AG09309 (cell line): ENCODE measurements around the gene ZFAND2B.

Experiments used
- DNase-seq: peaks from one replicate; pipeline ENCODE4 v3.0.0-alpha.2; 2010; ENCODE audit warnings: low read depth
- H3K4me3 ChIP-seq: 2 replicates; pipeline ENCODE4 v1.5.1; 2011; ENCODE audit warnings: mild to moderate bottlenecking, low read depth, low read length, moderate library complexity; ENCODE audit not compliant: control insufficient read depth
- CTCF ChIP-seq: IDR thresholded peaks from 2 replicates; pipeline ENCODE4 v1.5.1; 2011; ENCODE audit warnings: mild to moderate bottlenecking, low read depth, low read length, inconsistent platforms; ENCODE audit not compliant: insufficient read depth, control insufficient read depth; ENCODE audit errors: missing control alignments

ZFAND2B gene

GRCh38 chr2:219210196-219210885, 3.8 kb downstream of the ZFAND2B start:
- no peak for DNase-seq
- TF ChIP-seq CTCF, result no peak
- H3K4me3 ChIP-seq, result no peak overlapping the region

GRCh38 chr2:219210886-219211362, 4.3 kb downstream of the ZFAND2B start:
- TF ChIP-seq CTCF, result no peak

GRCh38 chr2:219213026-219213415, 6.4 kb downstream of the ZFAND2B start:
- TF ChIP-seq CTCF, result no peak
- H3K4me3 ChIP-seq, result no peak overlapping the region
- DNase-seq, result no peak

More at GRCh38 chr2:219210886-219211362, 4.3 kb downstream of the ZFAND2B start:
- no peak for DNase-seq
- H3K4me3 ChIP-seq, result no peak overlapping the region

GRCh38 chr2:219213486-219214071, 7.0 kb downstream of the ZFAND2B start:
- no peak for DNase-seq
- no peak overlapping the region for H3K4me3 ChIP-seq
- no peak for TF ChIP-seq CTCF

GRCh38 chr2:219214141-219214540, 7.6 kb downstream of the ZFAND2B start:
- H3K4me3 ChIP-seq, result no peak overlapping the region
- DNase-seq, result no peak
- no peak for TF ChIP-seq CTCF

GRCh38 chr2:219214786-219215185, 8.2 kb downstream of the ZFAND2B start:
- no peak for DNase-seq
- H3K4me3 ChIP-seq, result no peak overlapping the region
- TF ChIP-seq CTCF, result no peak
